ENCODE results near the gene ADNP. TPM values are rescaled to one million over a fixed set of nuclear protein-coding genes. Genes with fewer than 3 reads are reported as not detected.

The ADNP gene
- total and polyA plus RNA-seq, 12 donors: 32.4 to 76.4 (median 54.0) TPM

DNA sequence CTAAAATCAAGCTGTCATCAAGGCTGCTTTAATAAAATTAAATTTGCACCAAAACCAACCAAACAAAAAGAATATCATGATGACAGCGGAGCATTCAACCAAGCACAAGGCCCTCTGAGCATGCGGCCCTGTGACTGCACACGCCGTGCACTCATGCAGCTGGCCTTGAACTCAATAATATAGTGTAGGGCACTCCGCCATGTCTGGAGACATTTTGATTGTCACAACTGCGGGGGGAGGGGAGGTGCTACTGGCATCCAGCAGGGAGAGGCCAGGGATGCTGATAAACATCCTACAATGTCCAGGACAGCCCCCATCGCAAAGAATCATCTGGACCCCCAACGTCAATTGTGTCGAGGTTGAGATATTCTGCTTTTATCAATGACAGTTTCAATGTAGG, 37.1 kb upstream of the ADNP start:
- H3K4me3 ChIP-seq: no peak overlapping the region
- DNase-seq: no peak
- no peaks in the 10 kb centered on the region for H3K27me3 ChIP-seq
- H3K9me3 ChIP-seq (replicated peaks in 1 of 3): no peaks in the 10 kb centered on the region
- intact Hi-C loops (cut with DNase I): no loop called here
- H3K4me1 ChIP-seq (replicated peaks in 1 of 2): no peaks in the 10 kb centered on the region
- 47 to 67% (median 62%) methylated on average over 9 of the region's 9 CpGs for WGBS, 4 donors
- no peak for TF ChIP-seq POLR2A (IDR thresholded peaks at IDR 0.05)
- TF ChIP-seq, protein P1, sequence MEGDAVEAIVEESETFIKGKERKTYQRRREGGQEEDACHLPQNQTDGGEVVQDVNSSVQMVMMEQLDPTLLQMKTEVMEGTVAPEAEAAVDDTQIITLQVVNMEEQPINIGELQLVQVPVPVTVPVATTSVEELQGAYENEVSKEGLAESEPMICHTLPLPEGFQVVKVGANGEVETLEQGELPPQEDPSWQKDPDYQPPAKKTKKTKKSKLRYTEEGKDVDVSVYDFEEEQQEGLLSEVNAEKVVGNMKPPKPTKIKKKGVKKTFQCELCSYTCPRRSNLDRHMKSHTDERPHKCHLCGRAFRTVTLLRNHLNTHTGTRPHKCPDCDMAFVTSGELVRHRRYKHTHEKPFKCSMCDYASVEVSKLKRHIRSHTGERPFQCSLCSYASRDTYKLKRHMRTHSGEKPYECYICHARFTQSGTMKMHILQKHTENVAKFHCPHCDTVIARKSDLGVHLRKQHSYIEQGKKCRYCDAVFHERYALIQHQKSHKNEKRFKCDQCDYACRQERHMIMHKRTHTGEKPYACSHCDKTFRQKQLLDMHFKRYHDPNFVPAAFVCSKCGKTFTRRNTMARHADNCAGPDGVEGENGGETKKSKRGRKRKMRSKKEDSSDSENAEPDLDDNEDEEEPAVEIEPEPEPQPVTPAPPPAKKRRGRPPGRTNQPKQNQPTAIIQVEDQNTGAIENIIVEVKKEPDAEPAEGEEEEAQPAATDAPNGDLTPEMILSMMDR (IDR thresholded peaks at IDR 0.05): no peak
- H3K27ac ChIP-seq: no peak overlapping the region
- no peaks in the 10 kb centered on the region for H3K36me3 ChIP-seq (replicated peaks in 1 of 2)

DNA sequence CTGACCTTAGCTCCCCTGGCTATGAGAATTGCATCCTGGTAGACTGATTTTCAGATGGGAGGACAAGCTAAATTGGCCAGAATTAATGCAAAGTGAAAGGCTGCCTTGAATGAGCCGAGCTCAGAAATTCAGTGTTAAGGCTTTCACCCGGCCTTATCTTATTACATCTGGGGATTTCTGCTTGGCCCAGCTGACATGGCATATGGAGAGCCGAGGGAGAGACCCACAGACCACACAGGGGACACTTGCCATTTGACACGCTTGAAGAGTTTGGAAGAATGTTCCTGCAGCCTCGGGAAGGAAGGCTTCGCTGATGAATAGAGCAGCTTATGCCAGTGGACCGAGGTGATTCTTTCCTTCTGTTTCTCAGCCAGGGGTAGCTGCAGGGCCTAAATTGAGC, 36.3 kb upstream of the ADNP start:
- Histone ChIP-seq H3K4me3 (no peak overlapping the region), H3K27ac (no peak overlapping the region), H3K27me3 (no peaks in the 10 kb centered on the region), H3K9me3 (replicated peaks in 1 of 3) (no peaks in the 10 kb centered on the region), H3K4me1 (replicated peaks in 1 of 2) (no peaks in the 10 kb centered on the region), H3K36me3 (replicated peaks in 1 of 2) (no peaks in the 10 kb centered on the region)
- DNase-seq: no peak
- intact Hi-C loops (cut with DNase I): no loop called here
- WGBS, 4 donors: 39 to 64% (median 52%) methylated on average over 4 to 7 of the region's 7 CpGs
- TF ChIP-seq, protein P1 (IDR thresholded peaks at IDR 0.05): no peak
- no peak for TF ChIP-seq POLR2A (IDR thresholded peaks at IDR 0.05)

DNA sequence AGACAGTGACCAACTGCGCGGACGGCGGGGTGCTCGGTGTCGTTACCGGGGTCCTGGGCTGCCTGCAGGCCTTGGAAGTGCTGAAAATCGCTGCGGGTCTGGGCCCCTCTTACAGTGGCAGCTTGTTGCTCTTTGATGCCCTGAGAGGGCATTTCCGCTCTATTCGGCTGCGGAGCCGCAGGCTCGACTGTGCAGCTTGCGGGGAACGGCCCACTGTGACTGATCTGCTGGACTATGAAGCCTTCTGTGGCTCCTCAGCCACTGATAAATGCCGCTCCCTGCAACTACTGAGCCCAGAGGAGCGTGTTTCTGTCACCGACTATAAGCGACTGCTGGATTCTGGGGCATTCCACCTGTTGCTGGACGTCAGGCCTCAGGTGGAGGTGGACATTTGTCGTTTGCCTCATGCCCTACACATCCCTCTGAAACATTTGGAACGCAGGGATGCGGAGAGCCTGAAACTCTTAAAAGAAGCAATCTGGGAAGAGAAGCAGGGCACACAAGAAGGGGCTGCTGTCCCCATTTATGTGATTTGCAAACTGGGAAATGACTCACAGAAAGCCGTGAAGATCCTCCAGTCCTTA, 28.4 kb upstream of the ADNP start:
- WGBS, 4 donors: 58 to 85% (median 67%) methylated on average over 8 to 25 of the region's 25 CpGs
- H3K27ac ChIP-seq: peak overlapping the region; percentile 66 to 97 (median 91)
- no peaks in the 10 kb centered on the region for H3K36me3 ChIP-seq (replicated peaks in 1 of 2)
- H3K27me3 ChIP-seq: no peaks in the 10 kb centered on the region
- H3K4me3 ChIP-seq: peak overlapping the region in 3 of 4 donors; percentile 81 to 96 (median 89)
- H3K4me1 ChIP-seq (replicated peaks in 1 of 2): peaks cover 22 to 51% of the 10 kb centered on the region in 2 donors
- intact Hi-C loops (cut with DNase I): no loop called here
- DNase-seq: no peak
- TF ChIP-seq, protein P1 (IDR thresholded peaks at IDR 0.05): no peak
- TF ChIP-seq POLR2A (IDR thresholded peaks at IDR 0.05): no peak
- no peaks in the 10 kb centered on the region for H3K9me3 ChIP-seq (replicated peaks in 1 of 3)

DNA sequence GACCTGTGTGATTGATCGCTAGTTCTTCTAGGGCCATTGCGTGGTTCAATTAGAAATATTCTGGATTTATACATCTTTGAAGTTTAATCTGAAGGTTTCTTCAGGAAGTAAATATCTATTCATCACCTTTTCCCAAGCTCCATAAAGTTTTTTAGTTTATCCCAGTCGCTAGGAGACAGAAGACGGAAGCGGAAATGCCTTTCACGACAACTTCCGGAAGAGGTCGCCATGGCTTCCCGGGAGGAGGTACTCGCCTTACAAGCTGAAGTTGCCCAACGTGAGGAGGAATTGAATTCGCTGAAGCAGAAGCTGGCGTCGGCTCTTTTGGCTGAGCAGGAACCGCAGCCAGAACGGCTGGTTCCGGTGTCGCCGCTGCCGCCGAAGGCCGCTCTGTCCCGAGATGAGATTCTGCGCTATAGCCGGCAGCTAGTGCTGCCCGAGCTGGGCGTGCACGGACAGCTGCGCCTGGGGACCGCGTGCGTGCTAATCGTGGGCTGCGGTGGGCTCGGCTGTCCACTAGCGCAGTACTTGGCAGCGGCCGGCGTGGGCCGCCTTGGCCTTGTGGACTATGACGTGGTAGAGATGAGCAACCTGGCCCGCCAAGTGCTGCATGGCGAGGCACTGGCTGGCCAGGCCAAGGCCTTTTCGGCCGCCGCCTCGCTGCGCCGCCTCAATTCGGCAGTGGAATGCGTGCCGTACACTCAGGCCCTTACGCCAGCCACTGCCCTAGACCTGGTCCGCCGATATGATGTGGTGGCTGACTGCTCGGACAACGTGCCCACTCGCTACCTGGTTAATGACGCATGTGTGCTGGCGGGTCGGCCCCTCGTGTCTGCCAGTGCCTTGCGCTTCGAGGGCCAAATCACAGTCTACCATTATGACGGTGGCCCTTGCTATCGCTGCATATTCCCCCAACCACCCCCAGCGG, 27.6 kb upstream of the ADNP start, which contains the start of gene MOCS3:
MOCS3 (plus strand) TSS at position 204 of the 928 bp plus-strand sequence; CDS start at position 229, 25 bp downstream.
- 0 to 2% (median 1%) methylated on average over 15 to 67 of the region's 67 CpGs for WGBS, 4 donors
- peaks cover 0 to under 1% of the 10 kb centered on the region in 2 donors for H3K36me3 ChIP-seq (replicated peaks in 1 of 2)
- no peak for TF ChIP-seq POLR2A (IDR thresholded peaks at IDR 0.05)
- TF ChIP-seq, protein P1 (IDR thresholded peaks at IDR 0.05): peak in 1 of 6 experiments; percentile 10
- H3K4me3 ChIP-seq: peak within 1 kb of the TSS; percentile 60 to 96 (median 85)
- no peaks in the 10 kb centered on the region for H3K9me3 ChIP-seq (replicated peaks in 1 of 3)
- DNase-seq: peak; percentile 84 to 94 (median 88)
- no peaks in the 10 kb centered on the region for H3K27me3 ChIP-seq
- peaks cover 22 to 58% of the 10 kb centered on the region in 2 donors for H3K4me1 ChIP-seq (replicated peaks in 1 of 2)
- peak within 1 kb of the TSS; percentile 66 to 97 (median 91) for H3K27ac ChIP-seq
- intact Hi-C loops (cut with DNase I): no loop called here
